Sigmoid colon (tissue), 4 donors: ENCODE results near the gene CDC6.

ENCODE experiments used
- CTCF ChIP-seq, 4 experiments: fragments of 450-650 bp in 3 of 4; fragments of 200-600 bp in 1 of 4; IDR thresholded peaks; one replicate each; pipeline ENCODE4 v1.5.1; 2016 to 2019; ENCODE audit warnings: antibody characterized with exemption in 4 of 4, mild to moderate bottlenecking in 3 of 4, moderate library complexity in 2 of 4
- EP300 ChIP-seq, 4 donors: sonication (generic); formaldehyde crosslinking; IDR thresholded peaks; one replicate each; pipeline ENCODE4 v1.6.1; 2017; ENCODE audit warnings: antibody characterized with exemption in 4 of 4
- POLR2A ChIP-seq, 2 donors: fragments of 450-650 bp; IDR thresholded peaks; one replicate each; pipeline ENCODE4 v1.6.1; 2016; ENCODE audit warnings: antibody characterized with exemption in 2 of 2, mild to moderate bottlenecking in 2 of 2, moderate library complexity in 2 of 2
- POLR2AphosphoS5 ChIP-seq, 4 donors: sonication (generic); formaldehyde crosslinking; IDR thresholded peaks; one replicate each; pipeline ENCODE4 v1.6.1; 2017; ENCODE audit warnings: antibody characterized with exemption in 4 of 4

GRCh38 chr17:40242774-40243173 is 44.9 kb upstream of the CDC6 start:
- TF ChIP-seq POLR2A (IDR thresholded peaks at IDR 0.05) = no peak
- TF ChIP-seq CTCF (IDR thresholded peaks at IDR 0.05) = no peak
- no peak for TF ChIP-seq POLR2AphosphoS5 (IDR thresholded peaks at IDR 0.05)
- no peak for TF ChIP-seq EP300 (IDR thresholded peaks at IDR 0.05)
